A375 (cell line): Measurements from ENCODE around the gene NLRP9. TPM values are rescaled to one million over a fixed set of nuclear protein-coding genes. Genes with fewer than 3 reads are reported as not detected.

Experiments
- small RNA-seq: library from RNA; depleted of rRNA; stranded (forward); fragments of <200 nt; gene quantifications from one replicate; pipeline ENCODE3, GENCODE V24; 2014
- total RNA-seq: library from RNA; depleted of rRNA; stranded (reverse); fragments of >200 nt; shearing (Covaris generic); gene quantifications from 2 replicates; pipeline ENCODE4 v1.2.3, GENCODE V29; 2014; rRNA removed

Gene NLRP9
- not detected in 2 replicates for total RNA-seq

DNA sequence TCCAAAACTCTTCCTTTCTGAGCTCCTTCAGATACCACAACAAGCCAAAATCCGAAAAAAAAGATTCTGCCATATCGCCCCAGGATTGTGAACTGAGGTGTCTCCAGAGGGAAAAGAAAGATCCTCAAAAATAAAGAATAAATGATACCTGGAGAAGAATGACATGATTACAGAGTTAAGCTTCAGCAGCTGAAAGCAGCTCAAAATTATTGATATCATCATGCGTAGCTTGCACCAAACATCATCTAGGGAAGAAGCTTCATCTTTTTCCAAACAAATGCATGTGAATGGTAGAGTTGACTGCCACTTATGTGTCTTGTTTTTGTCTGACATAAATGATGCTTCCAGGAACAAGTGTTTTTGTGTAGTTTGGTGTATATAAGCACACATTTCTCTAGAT is at the start of gene NLRP9:
TSS of gene NLRP9 (minus strand) at position 101 of the 400 bp plus-strand sequence. CDS start at position 73, 28 bp downstream.

DNA sequence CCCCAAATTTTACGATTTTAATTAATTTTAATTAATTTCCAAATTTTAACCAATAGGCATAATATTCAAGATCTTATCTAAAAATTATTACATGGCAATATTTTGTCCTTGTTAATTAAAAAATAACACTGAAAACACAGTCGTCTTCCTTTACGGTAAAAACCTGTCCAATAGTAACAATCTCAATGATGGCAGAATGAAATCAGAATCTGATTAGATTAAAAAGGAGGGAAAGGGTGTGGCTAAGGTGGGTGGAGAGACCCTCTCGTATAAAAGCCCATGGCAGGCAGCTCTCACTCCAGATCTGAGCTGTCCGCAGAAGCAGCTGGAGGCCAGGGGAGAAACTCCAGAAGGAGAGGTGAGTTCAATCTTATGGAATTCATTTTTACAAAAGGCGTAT is 30.6 kb upstream of the NLRP9 start, which contains the start of gene RFPL4AL1:
TSS of gene RFPL4AL1 (plus strand) at position 301 of the 400 bp plus-strand sequence. CDS start 2,687 bp downstream, outside the sequence.

DNA sequence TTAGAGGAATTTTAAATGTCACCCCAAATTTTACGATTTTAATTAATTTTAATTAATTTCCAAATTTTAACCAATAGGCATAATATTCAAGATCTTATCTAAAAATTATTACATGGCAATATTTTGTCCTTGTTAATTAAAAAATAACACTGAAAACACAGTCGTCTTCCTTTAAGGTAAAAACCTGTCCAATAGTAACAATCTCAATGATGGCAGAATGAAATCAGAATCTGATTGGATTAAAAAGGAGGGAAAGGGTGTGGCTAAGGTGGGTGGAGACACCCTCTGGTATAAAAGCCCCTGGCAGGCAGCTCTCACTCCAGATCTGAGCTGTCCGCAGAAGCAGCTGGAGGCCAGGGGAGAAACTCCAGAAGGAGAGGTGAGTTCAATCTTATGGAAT is 20.6 kb upstream of the NLRP9 start, which contains the start of gene RFPL4A:
TSS of gene RFPL4A (plus strand) at position 301 of the 400 bp plus-strand sequence. CDS start 2,704 bp downstream, outside the sequence.

DNA sequence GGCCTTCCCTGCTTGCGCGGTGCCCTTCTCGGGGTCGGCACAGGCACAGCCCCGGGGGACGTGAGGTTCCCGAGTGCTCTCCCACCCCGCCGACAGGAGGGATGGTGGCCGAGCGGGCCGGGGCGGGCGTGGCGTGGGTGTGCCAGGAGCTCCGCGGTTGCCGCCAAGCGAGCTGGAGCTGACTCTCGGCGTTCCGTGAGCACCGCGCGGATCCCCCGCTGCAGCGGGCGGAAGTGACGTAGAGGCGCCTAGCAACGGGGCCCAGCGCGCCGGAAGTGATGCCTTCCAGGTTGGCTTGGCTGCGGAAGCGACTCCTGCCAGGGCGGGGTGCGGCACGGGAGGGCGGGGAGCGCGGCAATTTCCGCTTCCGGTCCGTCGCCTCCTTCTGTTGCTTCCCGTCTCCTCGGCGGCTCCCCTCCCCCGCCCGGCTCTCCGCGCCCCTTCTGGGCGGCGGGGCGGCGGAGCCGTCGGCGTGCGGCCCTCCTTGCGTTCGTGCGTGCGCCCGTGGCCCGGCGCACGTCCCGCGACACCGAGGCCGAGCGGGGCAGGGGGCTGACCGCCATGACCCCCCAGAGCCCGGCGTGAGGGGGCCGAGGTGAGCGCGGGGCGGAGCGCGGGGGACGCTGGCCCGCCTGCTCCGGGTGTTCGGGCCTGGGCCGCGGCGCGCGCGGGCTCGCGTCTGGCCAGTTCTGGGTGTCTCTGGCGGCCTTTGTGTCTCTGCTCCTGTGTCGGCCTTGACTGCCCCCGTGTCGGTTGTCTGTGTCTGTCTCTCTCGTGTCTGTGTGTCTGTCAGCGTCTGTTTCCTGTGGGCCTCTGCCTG is 63.2 kb downstream of the NLRP9 start, which contains the start of gene EPN1:
TSS of gene EPN1 (plus strand) at position 386 of the 820 bp plus-strand sequence. CDS start 3,402 bp downstream, outside the sequence.

Small RNA genes lying within 50 kb of the gene (small RNA-seq; reads per million reads assigned to genes)
- not detected for gene AC010525.2

Other genes starting within 250 kb of the NLRP9 start
- 0.53 and 0.93 TPM in 2 replicates for gene SSC5D, start 250.0 kb downstream of the NLRP9 start, total RNA-seq
- not detected in 2 replicates for gene SBK2, start 201.3 kb downstream of the NLRP9 start, total RNA-seq
- 0.11 TPM in 1 of 2 replicates, not detected in the other for gene SBK3, start 192.9 kb downstream of the NLRP9 start, total RNA-seq
- 5.2 and 5.4 TPM in 2 replicates for gene ZNF579, start 157.6 kb downstream of the NLRP9 start, total RNA-seq
- 9.3 and 10.3 TPM in 2 replicates for gene FIZ1, start 138.9 kb downstream of the NLRP9 start, total RNA-seq
- 8.6 and 12.3 TPM in 2 replicates for gene ZNF524, start 138.1 kb downstream of the NLRP9 start, total RNA-seq
- gene ZNF865, start 132.8 kb downstream of the NLRP9 start, total RNA-seq = 2.7 and 3.7 TPM in 2 replicates
- 5.2 and 6.1 TPM in 2 replicates for gene ZNF784, start 113.8 kb downstream of the NLRP9 start, total RNA-seq
- gene ZNF580, start 97.4 kb downstream of the NLRP9 start, total RNA-seq = 15.3 and 22.6 TPM in 2 replicates
- gene ZNF581, start 94.8 kb downstream of the NLRP9 start, total RNA-seq = 28.6 and 29.3 TPM in 2 replicates
- 26.5 and 33.1 TPM in 2 replicates for gene CCDC106, start 90.2 kb downstream of the NLRP9 start, total RNA-seq
- gene U2AF2, start 83.4 kb downstream of the NLRP9 start, total RNA-seq = 291 and 325 TPM in 2 replicates
- 79.8 and 91.3 TPM in 2 replicates for gene EPN1, start 63.2 kb downstream of the NLRP9 start, total RNA-seq
- 1.0 and 2.7 TPM in 2 replicates for gene RFPL4A, start 20.7 kb upstream of the NLRP9 start, total RNA-seq
- 0.37 TPM in 1 of 2 replicates, not detected in the other for gene RFPL4AL1, start 30.7 kb upstream of the NLRP9 start, total RNA-seq
- 0.75 and 1.3 TPM in 2 replicates for gene NLRP11, start 93.6 kb upstream of the NLRP9 start, total RNA-seq
- gene NLRP4, start 98.1 kb upstream of the NLRP9 start, total RNA-seq = 0.11 TPM in 1 of 2 replicates, not detected in the other
- gene NLRP13, start 193.9 kb upstream of the NLRP9 start, total RNA-seq = not detected in 2 replicates
- gene NLRP8, start 209.4 kb upstream of the NLRP9 start, total RNA-seq = not detected in 2 replicates
- gene NLRP5, start 248.4 kb upstream of the NLRP9 start, total RNA-seq = 0.03 and 0.04 TPM in 2 replicates